Epithelial cell of esophagus (primary cell): Measurements from ENCODE around the gene P2RX1.
A peak's percentile ranks its signal among the peaks of the same experiment; 100 is the strongest.

ENCODE experiments used
- DNase-seq: peaks from one replicate; pipeline ENCODE4 v3.0.0; 2010; ENCODE audit warnings: low read depth
- H3K4me3 ChIP-seq: 2 replicates; pipeline ENCODE4 v1.5.1; 2011; ENCODE audit warnings: mild to moderate bottlenecking, low read length, control low read depth
- CTCF ChIP-seq: IDR thresholded peaks from 2 replicates; pipeline ENCODE4 v1.5.1; 2011; ENCODE audit warnings: low read depth, mild to moderate bottlenecking, low read length, control low read depth, inconsistent platforms; ENCODE audit not compliant: insufficient read depth; ENCODE audit errors: missing control alignments

The P2RX1 gene

GRCh38 chr17:3962217-3962964 lies 46.1 kb upstream of the P2RX1 start:
- TF ChIP-seq CTCF = no peak
- no peak for DNase-seq
- H3K4me3 ChIP-seq = no peak overlapping the region

GRCh38 chr17:3961564-3962047 lies 45.3 kb upstream of the P2RX1 start:
- no peak for TF ChIP-seq CTCF
- no peak for DNase-seq
- no peak overlapping the region for H3K4me3 ChIP-seq

GRCh38 chr17:3960764-3961163 lies 44.5 kb upstream of the P2RX1 start:
- H3K4me3 ChIP-seq = no peak overlapping the region
- TF ChIP-seq CTCF = no peak
- no peak for DNase-seq

GRCh38 chr17:3959921-3960601 lies 43.8 kb upstream of the P2RX1 start:
- no peak for TF ChIP-seq CTCF
- no peak for DNase-seq
- H3K4me3 ChIP-seq = no peak overlapping the region

GRCh38 chr17:3959295-3959899 lies 43.1 kb upstream of the P2RX1 start:
- DNase-seq = peak; percentile 66
- no peak overlapping the region for H3K4me3 ChIP-seq

More at GRCh38 chr17:3959295-3959899, 43.1 kb upstream of the P2RX1 start:
- TF ChIP-seq CTCF = no peak
